HCT116 (cell line): ENCODE data around the gene SEMA3C. TPM values are rescaled to one million over a fixed set of nuclear protein-coding genes. Genes with fewer than 3 reads are reported as not detected.

Experiments
- ATAC-seq: fragments of 200-7000 bp; cut with Tn5 transposase; 2 replicates; pipeline ENCODE4 v1.9.1; 2020; ENCODE audit warnings: mild to moderate bottlenecking, moderate library complexity
- BruUV-seq: library from RNA; stranded (reverse); fragments of 400-500 nt; replicated peaks from 2 replicates; lab custom pipeline; 2021; lab: Mats Ljungman, UMichigan
- CTCF ChIA-PET: fragments of 300-600 bp; sonication (Branson Sonifier 250); formaldehyde crosslinking; loops from one replicate; lab custom pipeline; 2021; ENCODE audit warnings: antibody characterized with exemption; lab: Charles Lee
- POLR2A ChIA-PET: fragments of 300-600, 350-600 bp; sonication (Branson Sonifier 250); formaldehyde crosslinking; loops from one replicate; lab custom pipeline; 2021; ENCODE audit warnings: antibody characterized with exemption; lab: Charles Lee
- RAD21 ChIA-PET, 2 experiments: fragments of 300-600 bp; sonication (Branson Sonifier 250); formaldehyde crosslinking; loops; one replicate each; lab custom pipeline; 2023; ENCODE audit warnings: low total read pairs in 2 of 2; ENCODE audit not compliant: uncharacterized antibody in 2 of 2, unreplicated experiment in 2 of 2, low non-redundant PET in 1 of 2; lab: Charles Lee
- DNase-seq: peaks from one replicate; pipeline ENCODE4 v3.0.0-alpha.2; 2010; ENCODE audit warnings: low read depth, low spot score
- H2AFZ ChIP-seq: fragments of 200-600 bp; shearing (Covaris generic), sonication (generic); 2 replicates; pipeline ENCODE4 v1.6.1; 2017; ENCODE audit warnings: low read depth, mixed run types, mixed read lengths, antibody characterized with exemption, low read length; ENCODE audit not compliant: poor library complexity, severe bottlenecking
- H3K27ac ChIP-seq: 2 replicates; pipeline ENCODE4 v1.5.1; 2012; ENCODE audit warnings: low read depth, low read length
- H3K27me3 ChIP-seq: fragments of 200-600 bp; sonication (generic); 2 replicates; pipeline ENCODE4 v1.6.1; 2016; ENCODE audit warnings: mixed run types, low read length, mixed read lengths; ENCODE audit not compliant: insufficient read depth
- H3K36me3 ChIP-seq, 2 experiments: fragments of 200-500 bp in 1 of 2; fragments of 200-600 bp in 1 of 2; sonication (Bioruptor generic) in 1 of 2; sonication (generic) in 1 of 2; 2 replicates each; pipeline versions ENCODE4 v1.5.1 to v1.6.1; 2014 to 2016; ENCODE audit warnings: low read length in 2 of 2, inconsistent platforms in 1 of 2, mixed read lengths in 1 of 2, mixed run types in 1 of 2; ENCODE audit not compliant: insufficient read depth in 2 of 2, control insufficient read depth in 1 of 2
- H3K4me1 ChIP-seq, 2 experiments: fragments of 200-600 bp in 1 of 2; sonication (generic) in 1 of 2; 2 replicates each; pipeline versions ENCODE4 v1.5.1 to v1.6.1; 2012 to 2017; ENCODE audit warnings: low read length in 2 of 2, inconsistent platforms in 1 of 2, mild to moderate bottlenecking in 1 of 2, mixed read lengths in 1 of 2, mixed run types in 1 of 2, moderate library complexity in 1 of 2; ENCODE audit not compliant: insufficient read depth in 2 of 2, control insufficient read depth in 1 of 2
- H3K4me2 ChIP-seq: fragments of 200-600 bp; sonication (generic); 2 replicates; pipeline ENCODE4 v1.6.1; 2017; ENCODE audit warnings: mixed run types, low read length, mixed read lengths
- H3K4me3 ChIP-seq, 2 experiments: fragments of 200-600 bp in 1 of 2; sonication (generic) in 1 of 2; replicated peaks in 1 of 2; 2 replicates each; pipeline ENCODE4 v1.5.1; 2011 to 2016; ENCODE audit warnings: low read length in 2 of 2, control low read depth in 1 of 2, low read depth in 1 of 2, mild to moderate bottlenecking in 1 of 2, mixed read lengths in 1 of 2, mixed run types in 1 of 2
- H3K79me2 ChIP-seq: fragments of 200-600 bp; sonication (generic); 2 replicates; pipeline ENCODE4 v1.6.1; 2017; ENCODE audit warnings: mild to moderate bottlenecking, mixed run types, low read length, moderate library complexity, mixed read lengths; ENCODE audit not compliant: insufficient read depth
- H3K9ac ChIP-seq: fragments of 200-600 bp; sonication (generic); 2 replicates; pipeline ENCODE4 v1.6.1; 2016; ENCODE audit warnings: low read length, mixed read lengths
- H3K9me2 ChIP-seq: fragments of 200-600 bp; sonication (generic), shearing (Covaris generic); 2 replicates; pipeline ENCODE4 v1.6.1; 2017; ENCODE audit warnings: mixed run types, mild to moderate bottlenecking, moderate library complexity; ENCODE audit not compliant: insufficient read depth
- H3K9me3 ChIP-seq, 2 experiments: fragments of 200-500 bp in 1 of 2; fragments of 200-600 bp in 1 of 2; sonication (Bioruptor generic) in 1 of 2; sonication (generic) in 1 of 2; 2 replicates each; pipeline ENCODE4 v1.6.1; 2014 to 2017; ENCODE audit warnings: low read length in 2 of 2, mixed read lengths in 2 of 2, inconsistent platforms in 1 of 2, low read depth in 1 of 2, mild to moderate bottlenecking in 1 of 2, mixed run types in 1 of 2, moderate library complexity in 1 of 2; ENCODE audit not compliant: control insufficient read depth in 1 of 2, insufficient read depth in 1 of 2
- H4K20me1 ChIP-seq: fragments of 200-600 bp; sonication (generic), shearing (Covaris generic); 2 replicates; pipeline ENCODE4 v1.6.1; 2017; ENCODE audit warnings: mixed run types, mild to moderate bottlenecking, moderate library complexity; ENCODE audit not compliant: insufficient read depth
- EGR1 ChIP-seq: IDR thresholded peaks from 2 replicates; pipeline ENCODE4 v1.6.1; 2012; ENCODE audit warnings: low read depth
- ELF1 ChIP-seq: IDR thresholded peaks from 2 replicates; pipeline ENCODE4 v1.6.1; 2012; ENCODE audit warnings: low read depth, borderline replicate concordance
- FOSL1 ChIP-seq: IDR thresholded peaks from 2 replicates; pipeline ENCODE4 v1.6.1; 2012; ENCODE audit warnings: low read depth
- JUND ChIP-seq: IDR thresholded peaks from 2 replicates; pipeline ENCODE4 v1.6.1; 2012
- POLR2AphosphoS5 ChIP-seq: IDR thresholded peaks from 2 replicates; pipeline ENCODE4 v1.6.1; 2011; ENCODE audit warnings: mild to moderate bottlenecking, low read depth, low read length, moderate library complexity
- RAD21 ChIP-seq: IDR thresholded peaks from 2 replicates; pipeline ENCODE4 v1.6.1; 2012; ENCODE audit warnings: low read depth, mild to moderate bottlenecking
- REST ChIP-seq: IDR thresholded peaks from 2 replicates; pipeline ENCODE4 v1.6.1; 2012; ENCODE audit warnings: low read depth
- SIN3A ChIP-seq: IDR thresholded peaks from 2 replicates; pipeline ENCODE4 v1.6.1; 2012; ENCODE audit warnings: low read depth
- SP1 ChIP-seq: IDR thresholded peaks from 2 replicates; pipeline ENCODE4 v1.6.1; 2012; ENCODE audit warnings: low read depth
- TCF7L2 ChIP-seq: IDR thresholded peaks from 2 replicates; pipeline ENCODE4 v1.7.0; 2011; ENCODE audit warnings: borderline replicate concordance, inconsistent platforms; ENCODE audit not compliant: insufficient read depth, insufficient read length; ENCODE audit errors: extremely low read depth
- ZFX ChIP-seq: fragments of 450-650 bp; IDR thresholded peaks from 2 replicates; pipeline ENCODE4 v1.6.1; 2017
- intact Hi-C: fragments of 100-400 bp; cut with micrococcal nuclease; formaldehyde crosslinking; loops from 2 replicates; pipeline ENCODE4 v1.10.0; 2022
- total RNA-seq: library from RNA; stranded (reverse); gene quantifications from one replicate; pipeline ENCODE4 v1.2.1, GENCODE V29; 2021; ENCODE audit not compliant: unreplicated experiment
- TF ChIP-seq, protein P1 (sequence below), 3 experiments: fragments of 200-600 bp in 1 of 3; sonication (generic) in 1 of 3; IDR thresholded peaks in 2 of 3; conservative IDR thresholded peaks in 1 of 3; 2 replicates each; pipeline ENCODE4 v1.5.1; 2012 to 2017; ENCODE audit warnings: low read depth in 2 of 3, low read length in 2 of 3, antibody characterized with exemption in 1 of 3, borderline replicate concordance in 1 of 3, control low read depth in 1 of 3, mild to moderate bottlenecking in 1 of 3, mixed read lengths in 1 of 3, mixed run types in 1 of 3, moderate library complexity in 1 of 3; ENCODE audit not compliant: insufficient read depth in 1 of 3

The SEMA3C gene
- total RNA-seq, 1 experiment from 2014 or later = 25.3 TPM

GRCh38 chr7:80932536-80932935, 13.7 kb upstream of the SEMA3C start:
- POLR2A ChIA-PET = no interaction called here
- no peaks in the 10 kb centered on the region for H3K9me3 ChIP-seq
- H3K4me3 ChIP-seq = no peak overlapping the region
- no peaks in the 10 kb centered on the region for H3K9me2 ChIP-seq
- no peaks in the 10 kb centered on the region for H3K79me2 ChIP-seq
- CTCF ChIA-PET = no interaction called here
- ATAC-seq (no peak), DNase-seq (no peak)
- intact Hi-C loops = no loop called here
- no peaks in the 10 kb centered on the region for H3K27me3 ChIP-seq
- no TSS peak for BruUV-seq
- no peak overlapping the region for H3K27ac ChIP-seq
- TF ChIP-seq FOSL1 = no peak
- TF ChIP-seq SIN3A = no peak
- TF ChIP-seq ZFX = no peak
- TF ChIP-seq EGR1 = no peak
- no peak for TF ChIP-seq REST
- TF ChIP-seq RAD21 = no peak
- TF ChIP-seq TCF7L2 = no peak
- TF ChIP-seq, protein P1, sequence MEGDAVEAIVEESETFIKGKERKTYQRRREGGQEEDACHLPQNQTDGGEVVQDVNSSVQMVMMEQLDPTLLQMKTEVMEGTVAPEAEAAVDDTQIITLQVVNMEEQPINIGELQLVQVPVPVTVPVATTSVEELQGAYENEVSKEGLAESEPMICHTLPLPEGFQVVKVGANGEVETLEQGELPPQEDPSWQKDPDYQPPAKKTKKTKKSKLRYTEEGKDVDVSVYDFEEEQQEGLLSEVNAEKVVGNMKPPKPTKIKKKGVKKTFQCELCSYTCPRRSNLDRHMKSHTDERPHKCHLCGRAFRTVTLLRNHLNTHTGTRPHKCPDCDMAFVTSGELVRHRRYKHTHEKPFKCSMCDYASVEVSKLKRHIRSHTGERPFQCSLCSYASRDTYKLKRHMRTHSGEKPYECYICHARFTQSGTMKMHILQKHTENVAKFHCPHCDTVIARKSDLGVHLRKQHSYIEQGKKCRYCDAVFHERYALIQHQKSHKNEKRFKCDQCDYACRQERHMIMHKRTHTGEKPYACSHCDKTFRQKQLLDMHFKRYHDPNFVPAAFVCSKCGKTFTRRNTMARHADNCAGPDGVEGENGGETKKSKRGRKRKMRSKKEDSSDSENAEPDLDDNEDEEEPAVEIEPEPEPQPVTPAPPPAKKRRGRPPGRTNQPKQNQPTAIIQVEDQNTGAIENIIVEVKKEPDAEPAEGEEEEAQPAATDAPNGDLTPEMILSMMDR (IDR thresholded peaks at IDR 0.05 in 2 of 3, conservative IDR thresholded peaks at IDR 0.05 in 1 of 3; ENCODE audit: borderline replicate concordance in 1 of 3, insufficient read depth in 1 of 3, low read depth in 2 of 3, low read length in 2 of 3) = no peak
- TF ChIP-seq POLR2AphosphoS5 = no peak
- no peak for TF ChIP-seq ELF1
- no peak for TF ChIP-seq JUND
- no peak for TF ChIP-seq SP1
- H3K9ac ChIP-seq = no peak overlapping the region
- no peaks in the 10 kb centered on the region for H3K36me3 ChIP-seq
- RAD21 ChIA-PET = no interaction called here
- H4K20me1 ChIP-seq = no peaks in the 10 kb centered on the region
- H3K4me1 ChIP-seq = no peaks in the 10 kb centered on the region
- no peak overlapping the region for H3K4me2 ChIP-seq
- H2AFZ ChIP-seq = no peak overlapping the region
